GM12872 (cell line): ENCODE measurements around the gene OCA2.

Experiments used
- TF ChIP-seq, protein P1 (sequence below): IDR thresholded peaks from 3 replicates; pipeline ENCODE4 v1.5.1; 2011; ENCODE audit warnings: low read depth, mild to moderate bottlenecking, low read length, moderate library complexity; ENCODE audit not compliant: insufficient read depth

The OCA2 gene

GRCh38 chr15:27955087-27955486 lies 144.0 kb downstream of the OCA2 start:
- TF ChIP-seq, protein P1, sequence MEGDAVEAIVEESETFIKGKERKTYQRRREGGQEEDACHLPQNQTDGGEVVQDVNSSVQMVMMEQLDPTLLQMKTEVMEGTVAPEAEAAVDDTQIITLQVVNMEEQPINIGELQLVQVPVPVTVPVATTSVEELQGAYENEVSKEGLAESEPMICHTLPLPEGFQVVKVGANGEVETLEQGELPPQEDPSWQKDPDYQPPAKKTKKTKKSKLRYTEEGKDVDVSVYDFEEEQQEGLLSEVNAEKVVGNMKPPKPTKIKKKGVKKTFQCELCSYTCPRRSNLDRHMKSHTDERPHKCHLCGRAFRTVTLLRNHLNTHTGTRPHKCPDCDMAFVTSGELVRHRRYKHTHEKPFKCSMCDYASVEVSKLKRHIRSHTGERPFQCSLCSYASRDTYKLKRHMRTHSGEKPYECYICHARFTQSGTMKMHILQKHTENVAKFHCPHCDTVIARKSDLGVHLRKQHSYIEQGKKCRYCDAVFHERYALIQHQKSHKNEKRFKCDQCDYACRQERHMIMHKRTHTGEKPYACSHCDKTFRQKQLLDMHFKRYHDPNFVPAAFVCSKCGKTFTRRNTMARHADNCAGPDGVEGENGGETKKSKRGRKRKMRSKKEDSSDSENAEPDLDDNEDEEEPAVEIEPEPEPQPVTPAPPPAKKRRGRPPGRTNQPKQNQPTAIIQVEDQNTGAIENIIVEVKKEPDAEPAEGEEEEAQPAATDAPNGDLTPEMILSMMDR, result no peak

GRCh38 chr15:27951191-27951890 lies 147.8 kb downstream of the OCA2 start:
- TF ChIP-seq, protein P1, result no peak

DNA sequence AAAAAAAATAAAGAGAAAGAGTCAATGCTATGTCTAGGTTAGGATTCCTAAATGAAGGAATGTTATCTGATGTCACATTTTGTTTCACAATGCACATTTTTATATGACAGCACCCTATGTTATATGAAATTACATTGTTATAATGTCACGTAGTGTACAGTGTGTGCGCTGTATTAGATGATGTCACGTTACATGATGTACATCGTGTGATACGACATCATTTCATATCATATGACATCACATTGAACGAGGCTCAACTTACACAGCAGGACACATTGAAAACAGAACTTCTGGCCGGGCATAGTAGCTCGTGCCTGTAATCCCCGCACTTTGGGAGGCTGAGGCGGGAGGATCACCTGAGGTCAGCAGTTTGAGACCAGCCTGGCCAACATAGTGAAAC lies 150.0 kb downstream of the OCA2 start:
- TF ChIP-seq, protein P1, result no peak

- TF ChIP-seq, protein P1, result no peak
Observed at GRCh38 chr15:27939246-27939645, 159.9 kb downstream of the OCA2 start.

GRCh38 chr15:27937851-27938250 lies 161.3 kb downstream of the OCA2 start:
- TF ChIP-seq, protein P1, result no peak

DNA sequence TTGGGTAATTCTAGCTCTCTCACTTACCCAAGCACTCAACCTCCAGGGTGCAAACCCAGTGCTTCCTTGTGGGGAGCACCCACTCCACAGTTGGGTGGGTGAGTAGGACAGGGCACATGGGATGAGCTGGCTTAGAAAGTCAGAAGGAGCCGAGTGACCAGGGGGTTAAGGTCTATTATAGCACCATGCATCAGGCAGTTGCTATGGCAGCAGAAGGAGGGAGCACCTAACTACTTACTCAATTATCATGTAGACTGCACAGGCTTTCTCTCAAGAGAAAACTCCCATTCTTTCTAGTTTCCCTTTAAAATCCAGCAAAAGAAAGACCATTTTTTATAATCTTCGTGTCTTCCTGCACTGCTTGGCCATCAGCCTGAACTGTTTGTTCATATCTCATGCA lies 163.0 kb downstream of the OCA2 start:
- TF ChIP-seq, protein P1, result no peak

GRCh38 chr15:27935328-27935727 lies 163.8 kb downstream of the OCA2 start:
- TF ChIP-seq, protein P1, result no peak
